K562 (cell line): Measurements from ENCODE around the gene PGPEP1. TPM values are rescaled to one million over a fixed set of nuclear protein-coding genes. Genes with fewer than 3 reads are reported as not detected.

Experiments used
- ATF1 ChIP-seq, 2 experiments: fragments of 450-650 bp in 1 of 2; IDR thresholded peaks; 2 replicates each; pipeline ENCODE4 v1.6.1; 2016; ENCODE audit warnings: missing compliant biosample characterization in 1 of 2, missing genetic modification characterization in 1 of 2
- CTBP1 ChIP-seq: fragments of 450-650 bp; IDR thresholded peaks from 2 replicates; pipeline ENCODE4 v1.6.1; 2016; ENCODE audit warnings: borderline replicate concordance
- FOXK2 ChIP-seq, 2 experiments: fragments of 450-650 bp; IDR thresholded peaks in 1 of 2; conservative IDR thresholded peaks in 1 of 2; 2 replicates each; pipeline ENCODE4 v1.6.1; 2016; ENCODE audit warnings: low read depth in 2 of 2, mild to moderate bottlenecking in 1 of 2
- GABPA ChIP-seq: fragments of 200-800 bp; sonication (Bioruptor generic); conservative IDR thresholded peaks from 2 replicates; pipeline ENCODE4 v1.6.1; 2016; ENCODE audit warnings: low read depth, missing genetic modification characterization, missing compliant biosample characterization
- HNRNPLL ChIP-seq: fragments of 200-400 bp; formaldehyde crosslinking; IDR thresholded peaks from 2 replicates; pipeline ENCODE4 v1.6.1; 2017; ENCODE audit warnings: low read length, low read depth, mild to moderate bottlenecking; ENCODE audit not compliant: poor library complexity, severe bottlenecking
- IRF9 ChIP-seq: fragments of 450-650 bp; IDR thresholded peaks from 2 replicates; pipeline ENCODE4 v1.6.1; 2016; ENCODE audit warnings: missing biosample characterization, missing genetic modification characterization
- L3MBTL2 ChIP-seq: fragments of 450-650 bp; IDR thresholded peaks from 2 replicates; pipeline ENCODE4 v1.6.1; 2016; ENCODE audit warnings: mild to moderate bottlenecking, moderate library complexity
- NONO ChIP-seq, 2 experiments: fragments of 200-400 bp in 1 of 2; fragments of 450-650 bp in 1 of 2; formaldehyde crosslinking in 1 of 2; IDR thresholded peaks; 2 replicates each; pipeline ENCODE4 v1.6.1; 2017; ENCODE audit warnings: low read depth in 2 of 2, mild to moderate bottlenecking in 2 of 2, moderate library complexity in 2 of 2, low read length in 1 of 2
- TAF1 ChIP-seq: IDR thresholded peaks from 2 replicates; pipeline ENCODE4 v1.6.1; 2011; ENCODE audit warnings: mild to moderate bottlenecking, low read length, moderate library complexity; ENCODE audit not compliant: insufficient read depth, control insufficient read depth, severe bottlenecking; ENCODE audit errors: extremely low read depth
- ZNF395 ChIP-seq: fragments of 200-800 bp; sonication (Bioruptor generic); IDR thresholded peaks from 2 replicates; pipeline ENCODE4 v1.6.1; 2017; ENCODE audit warnings: missing genetic modification characterization, missing compliant biosample characterization
- polyA plus RNA-seq, 8 experiments: library from polyadenylated mRNA; depleted of rRNA in 4 of 8; stranded (reverse) in 5 of 8; unstranded in 3 of 8; fragments of >200 nt; fragmentation: Nextera tagmentation in 2 of 8; fragmentation: Illumina TruSeq in 1 of 8; extraction: Ambion mirVana in 2 of 8; extraction: Trizol in 1 of 8; gene quantifications; 2 replicates each; pipeline versions ENCODE4 v1.2.1 to v1.2.3, GENCODE V29; 2011 to 2014; ENCODE audit warnings: inconsistent platforms in 1 of 8, missing spikeins in 1 of 8
- total RNA-seq, 7 experiments: library from RNA; depleted of rRNA in 6 of 7; stranded (reverse); fragments of >200 nt in 6 of 7; fragmentation: Illumina TruSeq in 2 of 7; extraction: Trizol in 2 of 7; gene quantifications; 2 replicates each; pipeline versions ENCODE4 v1.2.1 to v1.2.3, GENCODE V29; 2011 to 2021; ENCODE audit warnings: low replicate concordance in 1 of 7
- TF ChIP-seq, protein P1 (sequence below), 3 experiments: fragments of 200-800 bp in 1 of 3; fragments of 250-450 bp in 1 of 3; fragments of 450-650 bp in 1 of 3; sonication (Bioruptor Pico) in 1 of 3; sonication (Bioruptor generic) in 1 of 3; formaldehyde crosslinking in 1 of 3; IDR thresholded peaks; 2 replicates each; pipeline versions ENCODE4 v1.6.1 to v1.8.0; 2016 to 2022; ENCODE audit warnings: mild to moderate bottlenecking in 2 of 3, missing genetic modification characterization in 2 of 3, missing compliant biosample characterization in 1 of 3, moderate library complexity in 1 of 3
- TF ChIP-seq, protein P2 (sequence below), 2 experiments: IDR thresholded peaks in 1 of 2; conservative IDR thresholded peaks in 1 of 2; 2 replicates each; pipeline ENCODE4 v1.6.1; 2016; ENCODE audit warnings: low read depth in 2 of 2, mild to moderate bottlenecking in 1 of 2, missing compliant biosample characterization in 1 of 2, missing genetic modification characterization in 1 of 2, moderate library complexity in 1 of 2
- TF ChIP-seq, protein P3 (sequence below): fragments of 450-650 bp; IDR thresholded peaks from one replicate; pipeline ENCODE4 v1.6.1; 2018; ENCODE audit warnings: mild to moderate bottlenecking, moderate library complexity; ENCODE audit not compliant: partially characterized antibody

Gene PGPEP1
- total and polyA plus RNA-seq, 9 of the 15 experiments (the other 6 are each of a cell fraction or from before 2014, with no cell fraction given) = 10.0 to 69.6 (median 33.5) TPM

GRCh38 chr19:18322759-18323460 is 17.5 kb upstream of the PGPEP1 start, which contains the start of gene LSM4 (continued):
- TF ChIP-seq IRF9 (tag) = no peak
- TF ChIP-seq HNRNPLL = peak; percentile 94
- TF ChIP-seq TAF1 = peak; percentile 90
- peak; percentile 90 for TF ChIP-seq GABPA
- TF ChIP-seq CTBP1 = peak; percentile 96
- peak in 1 of 2 experiments; percentile 60; a peak in 1 of 4 replicates for TF ChIP-seq NONO (IDR thresholded peaks at IDR 0.05; ENCODE audit: low read depth in 2 of 2, low read length in 1 of 2)
- TF ChIP-seq, protein P1, sequence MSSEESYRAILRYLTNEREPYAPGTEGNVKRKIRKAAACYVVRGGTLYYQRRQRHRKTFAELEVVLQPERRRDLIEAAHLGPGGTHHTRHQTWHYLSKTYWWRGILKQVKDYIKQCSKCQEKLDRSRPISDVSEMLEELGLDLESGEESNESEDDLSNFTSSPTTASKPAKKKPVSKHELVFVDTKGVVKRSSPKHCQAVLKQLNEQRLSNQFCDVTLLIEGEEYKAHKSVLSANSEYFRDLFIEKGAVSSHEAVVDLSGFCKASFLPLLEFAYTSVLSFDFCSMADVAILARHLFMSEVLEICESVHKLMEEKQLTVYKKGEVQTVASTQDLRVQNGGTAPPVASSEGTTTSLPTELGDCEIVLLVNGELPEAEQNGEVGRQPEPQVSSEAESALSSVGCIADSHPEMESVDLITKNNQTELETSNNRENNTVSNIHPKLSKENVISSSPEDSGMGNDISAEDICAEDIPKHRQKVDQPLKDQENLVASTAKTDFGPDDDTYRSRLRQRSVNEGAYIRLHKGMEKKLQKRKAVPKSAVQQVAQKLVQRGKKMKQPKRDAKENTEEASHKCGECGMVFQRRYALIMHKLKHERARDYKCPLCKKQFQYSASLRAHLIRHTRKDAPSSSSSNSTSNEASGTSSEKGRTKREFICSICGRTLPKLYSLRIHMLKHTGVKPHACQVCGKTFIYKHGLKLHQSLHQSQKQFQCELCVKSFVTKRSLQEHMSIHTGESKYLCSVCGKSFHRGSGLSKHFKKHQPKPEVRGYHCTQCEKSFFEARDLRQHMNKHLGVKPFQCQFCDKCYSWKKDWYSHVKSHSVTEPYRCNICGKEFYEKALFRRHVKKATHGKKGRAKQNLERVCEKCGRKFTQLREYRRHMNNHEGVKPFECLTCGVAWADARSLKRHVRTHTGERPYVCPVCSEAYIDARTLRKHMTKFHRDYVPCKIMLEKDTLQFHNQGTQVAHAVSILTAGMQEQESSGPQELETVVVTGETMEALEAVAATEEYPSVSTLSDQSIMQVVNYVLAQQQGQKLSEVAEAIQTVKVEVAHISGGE (CRISPR knock-in tag; IDR thresholded peaks at IDR 0.05) = peak in 2 of 3 experiments; percentile 81 to 92; a peak in 5 of 6 replicates
- TF ChIP-seq FOXK2 (conservative IDR thresholded peaks at IDR 0.05 in 1 of 2, IDR thresholded peaks at IDR 0.05 in 1 of 2; ENCODE audit: low read depth in 2 of 2) = 0 out of 4 replicates have a peak, but pooled peaks of 1 of the 2 experiments have one; percentile 9
- peak; percentile 89 for TF ChIP-seq ZNF395 (CRISPR knock-in tag)
- TF ChIP-seq ATF1 (CRISPR knock-in tag; IDR thresholded peaks at IDR 0.05) = no peak
- TF ChIP-seq ATF1 (tag; IDR thresholded peaks at IDR 0.05) = peak; percentile 85
- peak; percentile 81 for TF ChIP-seq L3MBTL2
- TF ChIP-seq, protein P2, sequence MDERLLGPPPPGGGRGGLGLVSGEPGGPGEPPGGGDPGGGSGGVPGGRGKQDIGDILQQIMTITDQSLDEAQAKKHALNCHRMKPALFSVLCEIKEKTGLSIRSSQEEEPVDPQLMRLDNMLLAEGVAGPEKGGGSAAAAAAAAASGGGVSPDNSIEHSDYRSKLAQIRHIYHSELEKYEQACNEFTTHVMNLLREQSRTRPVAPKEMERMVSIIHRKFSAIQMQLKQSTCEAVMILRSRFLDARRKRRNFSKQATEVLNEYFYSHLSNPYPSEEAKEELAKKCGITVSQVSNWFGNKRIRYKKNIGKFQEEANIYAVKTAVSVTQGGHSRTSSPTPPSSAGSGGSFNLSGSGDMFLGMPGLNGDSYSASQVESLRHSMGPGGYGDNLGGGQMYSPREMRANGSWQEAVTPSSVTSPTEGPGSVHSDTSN (CRISPR knock-in tag; IDR thresholded peaks at IDR 0.05; ENCODE audit: low read depth) = peak; percentile 69
- TF ChIP-seq, protein P2 (tag; conservative IDR thresholded peaks at IDR 0.05; ENCODE audit: low read depth) = peak; percentile 81
- TF ChIP-seq, protein P3, sequence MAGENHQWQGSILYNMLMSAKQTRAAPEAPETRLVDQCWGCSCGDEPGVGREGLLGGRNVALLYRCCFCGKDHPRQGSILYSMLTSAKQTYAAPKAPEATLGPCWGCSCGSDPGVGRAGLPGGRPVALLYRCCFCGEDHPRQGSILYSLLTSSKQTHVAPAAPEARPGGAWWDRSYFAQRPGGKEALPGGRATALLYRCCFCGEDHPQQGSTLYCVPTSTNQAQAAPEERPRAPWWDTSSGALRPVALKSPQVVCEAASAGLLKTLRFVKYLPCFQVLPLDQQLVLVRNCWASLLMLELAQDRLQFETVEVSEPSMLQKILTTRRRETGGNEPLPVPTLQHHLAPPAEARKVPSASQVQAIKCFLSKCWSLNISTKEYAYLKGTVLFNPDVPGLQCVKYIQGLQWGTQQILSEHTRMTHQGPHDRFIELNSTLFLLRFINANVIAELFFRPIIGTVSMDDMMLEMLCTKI = no peak
